A673 (cell line): Measurements from ENCODE around the gene EBF4. TPM values are rescaled to one million over a fixed set of nuclear protein-coding genes. Genes with fewer than 3 reads are reported as not detected.

Experiments used
- BruUV-seq: library from RNA; stranded (reverse); fragments of 400-500 nt; replicated peaks from 2 replicates; lab custom pipeline; 2021; lab: Mats Ljungman, UMichigan
- CTCF ChIA-PET: fragments of 300-600 bp; sonication (Branson Sonifier 250); formaldehyde crosslinking; loops from one replicate; lab custom pipeline; 2022; ENCODE audit warnings: antibody characterized with exemption; lab: Charles Lee
- POLR2A ChIA-PET: fragments of 300-600 bp; sonication (Branson Sonifier 250); formaldehyde crosslinking; loops from one replicate; lab custom pipeline; 2022; ENCODE audit warnings: antibody characterized with exemption; ENCODE audit not compliant: low non-redundant PET; lab: Charles Lee
- DNase-seq: peaks from one replicate; pipeline ENCODE4 v3.0.0-alpha.2; 2015; ENCODE audit warnings: low spot score
- H3K27ac ChIP-seq: fragments of 200-600 bp; sonication (generic); 2 replicates; pipeline ENCODE4 v1.5.1; 2016; ENCODE audit warnings: mixed run types, low read depth, mild to moderate bottlenecking, mixed read lengths, antibody characterized with exemption, low read length; ENCODE audit not compliant: poor library complexity, severe bottlenecking
- H3K27me3 ChIP-seq: fragments of 200-600 bp; sonication (generic); replicated peaks from 2 replicates; pipeline ENCODE4 v1.6.1; 2017; ENCODE audit warnings: mixed run types, low read depth, mild to moderate bottlenecking, mixed read lengths, antibody characterized with exemption, low read length; ENCODE audit not compliant: insufficient read depth, poor library complexity
- H3K36me3 ChIP-seq: fragments of 200-600 bp; sonication (generic); 2 replicates; pipeline ENCODE4 v1.6.1; 2016; ENCODE audit warnings: mixed run types, mild to moderate bottlenecking, mixed read lengths, antibody characterized with exemption, low read length; ENCODE audit not compliant: insufficient read depth, poor library complexity, severe bottlenecking
- H3K4me1 ChIP-seq: fragments of 200-600 bp; sonication (generic); 2 replicates; pipeline ENCODE4 v1.6.1; 2017; ENCODE audit warnings: mixed run types, mild to moderate bottlenecking, mixed read lengths, antibody characterized with exemption, low read length; ENCODE audit not compliant: insufficient read depth, poor library complexity, severe bottlenecking
- H3K4me3 ChIP-seq: fragments of 200-600 bp; sonication (generic); 2 replicates; pipeline ENCODE4 v1.5.1; 2016; ENCODE audit warnings: low read depth, mixed run types, mild to moderate bottlenecking, mixed read lengths, low read length; ENCODE audit not compliant: poor library complexity, severe bottlenecking
- H3K9me3 ChIP-seq: fragments of 200-600 bp; sonication (generic); 2 replicates; pipeline ENCODE4 v1.6.1; 2016; ENCODE audit warnings: mixed run types, low read depth, mild to moderate bottlenecking, mixed read lengths, antibody characterized with exemption, low read length; ENCODE audit not compliant: poor library complexity, severe bottlenecking
- CTCF ChIP-seq: fragments of 300-800, 200-600 bp; sonication (generic); conservative IDR thresholded peaks from 2 replicates; pipeline ENCODE4 v1.5.1; 2017; ENCODE audit warnings: low read depth, mild to moderate bottlenecking, antibody characterized with exemption, low read length, moderate library complexity, mixed read lengths
- EZH2 ChIP-seq: fragments of 200-600 bp; sonication (generic); IDR thresholded peaks from 2 replicates; pipeline ENCODE4 v1.6.1; 2017; ENCODE audit warnings: borderline replicate concordance, low read depth, mild to moderate bottlenecking, mixed read lengths, antibody characterized with exemption, low read length; ENCODE audit not compliant: poor library complexity, severe bottlenecking
- intact Hi-C: fragments of 100-400 bp; cut with micrococcal nuclease; formaldehyde crosslinking; loops from one replicate; pipeline ENCODE4 v1.10.0; 2022; ENCODE audit not compliant: unreplicated experiment
- total RNA-seq: library from RNA; stranded (reverse); gene quantifications from 2 replicates; pipeline ENCODE4 v1.2.3, GENCODE V29; 2021

Gene EBF4
- total RNA-seq, 1 experiment from 2014 or later = 0.52 TPM

GRCh38 chr20:2755451-2756055 lies 63.0 kb downstream of the EBF4 start:
- no TSS peak for BruUV-seq
- intact Hi-C loops = loop anchor here (2.0 kb wide), 1 partner anchor 97 kb away; no protein-coding TSS in a partner anchor
- no peak overlapping the region for H3K4me3 ChIP-seq

GRCh38 chr20:2756056-2756611 lies 63.6 kb downstream of the EBF4 start:
- H3K9me3 ChIP-seq = no peaks in the 10 kb centered on the region
- peaks cover 5% of the 10 kb centered on the region for H3K4me1 ChIP-seq
- POLR2A ChIA-PET = no interaction called here
- no TSS peak for BruUV-seq
- peaks cover 19% of the 10 kb centered on the region for H3K27me3 ChIP-seq
- TF ChIP-seq CTCF = peak; percentile 61
- no peak for TF ChIP-seq EZH2
- no peak overlapping the region for H3K4me3 ChIP-seq
- H3K27ac ChIP-seq = no peak overlapping the region
- H3K36me3 ChIP-seq = no peaks in the 10 kb centered on the region
- no peak for DNase-seq
- CTCF ChIA-PET = interaction anchor here (0.5 to 1.6 kb wide), 3 partner anchors 48 to 96 kb away, joined by 3 to 6 read pairs (median 4); no protein-coding TSS in a partner anchor
- intact Hi-C loops = loop anchor here (2.0 kb wide), 1 partner anchor 97 kb away; no protein-coding TSS in a partner anchor

More at GRCh38 chr20:2755451-2756055, 63.0 kb downstream of the EBF4 start:
- no peak for DNase-seq
- TF ChIP-seq EZH2 = no peak
- no peak for TF ChIP-seq CTCF
- ChIA-PET CTCF (interaction anchor here (0.5 to 1.6 kb wide), 3 partner anchors 49 to 97 kb away, joined by 3 to 6 read pairs (median 4); no protein-coding TSS in a partner anchor), POLR2A (no interaction called here)
- Histone ChIP-seq H3K9me3 (no peaks in the 10 kb centered on the region), H3K27me3 (peaks cover 25% of the 10 kb centered on the region), H3K4me1 (peaks cover 5% of the 10 kb centered on the region), H3K27ac (no peak overlapping the region), H3K36me3 (no peaks in the 10 kb centered on the region)

GRCh38 chr20:2757001-2757400 lies 64.4 kb downstream of the EBF4 start:
- DNase-seq = no peak
- ChIA-PET POLR2A (no interaction called here), CTCF (interaction anchor here (1.6 kb wide), 1 partner anchor 95 kb away, joined by 4 read pairs; no protein-coding TSS in a partner anchor)
- no peaks in the 10 kb centered on the region for H3K9me3 ChIP-seq
- no peak overlapping the region for H3K27ac ChIP-seq
- no peak overlapping the region for H3K4me3 ChIP-seq
- H3K4me1 ChIP-seq = peaks cover 5% of the 10 kb centered on the region
- peaks cover 10% of the 10 kb centered on the region for H3K27me3 ChIP-seq
- intact Hi-C loops = loop anchor here (2.0 kb wide), 1 partner anchor 96 kb away; no protein-coding TSS in a partner anchor
- BruUV-seq = no TSS peak
- H3K36me3 ChIP-seq = no peaks in the 10 kb centered on the region
- no peak for TF ChIP-seq CTCF
- TF ChIP-seq EZH2 = no peak
